Measurements from ENCODE around the gene ZHX3. TPM values are rescaled to one million over a fixed set of nuclear protein-coding genes. Genes with fewer than 3 reads are reported as not detected.

Gene ZHX3
- total RNA-seq, 1 experiment from 2014 or later = 22.7 TPM

- H3K27me3 Mint-ChIP-seq (ENCODE audit: unreplicated experiment) = no peaks in the 10 kb centered on the region
- TF ChIP-seq CTCF (IDR thresholded peaks at IDR 0.05; ENCODE audit: unreplicated experiment) = no peak
- no peak overlapping the region for H3K27ac Mint-ChIP-seq (ENCODE audit: unreplicated experiment)
- H3K36me3 Mint-ChIP-seq (ENCODE audit: insufficient read depth, unreplicated experiment) = no peaks in the 10 kb centered on the region
- CTCF ChIA-PET = interaction anchor here (0.6 to 0.7 kb wide), 2 partner anchors 27 to 46 kb away, joined by 6 read pairs; no protein-coding TSS in a partner anchor
- no peak overlapping the region for H3K4me3 Mint-ChIP-seq (ENCODE audit: low read depth, unreplicated experiment)
- intact Hi-C loops (cut with micrococcal nuclease; ENCODE audit: unreplicated experiment) = no loop called here
- BruUV-seq (replicated peaks) = no TSS peak
- no peaks in the 10 kb centered on the region for H3K9me3 Mint-ChIP-seq (ENCODE audit: low read depth, unreplicated experiment)
- DNase-seq = no peak
- peaks cover 11% of the 10 kb centered on the region for H3K4me1 Mint-ChIP-seq (ENCODE audit: low read depth, unreplicated experiment)
These were observed 51.6 kb downstream of the ZHX3 start for GRCh38 chr20:41265938-41266337.

- no peak overlapping the region for H3K4me3 Mint-ChIP-seq (ENCODE audit: low read depth, unreplicated experiment)
- no peaks in the 10 kb centered on the region for H3K9me3 Mint-ChIP-seq (ENCODE audit: low read depth, unreplicated experiment)
- no peaks in the 10 kb centered on the region for H3K36me3 Mint-ChIP-seq (ENCODE audit: insufficient read depth, unreplicated experiment)
- DNase-seq = no peak
- H3K27ac Mint-ChIP-seq (ENCODE audit: unreplicated experiment) = no peak overlapping the region
- CTCF ChIA-PET = no interaction called here
- no peaks in the 10 kb centered on the region for H3K27me3 Mint-ChIP-seq (ENCODE audit: unreplicated experiment)
- peaks cover 11% of the 10 kb centered on the region for H3K4me1 Mint-ChIP-seq (ENCODE audit: low read depth, unreplicated experiment)
- TF ChIP-seq CTCF (IDR thresholded peaks at IDR 0.05; ENCODE audit: unreplicated experiment) = no peak
- intact Hi-C loops (cut with micrococcal nuclease; ENCODE audit: unreplicated experiment) = no loop called here
- BruUV-seq (replicated peaks) = no TSS peak
These were observed 52.7 kb downstream of the ZHX3 start for GRCh38 chr20:41264819-41265218.

- H3K27me3 Mint-ChIP-seq (ENCODE audit: unreplicated experiment) = no peaks in the 10 kb centered on the region
- no peaks in the 10 kb centered on the region for H3K36me3 Mint-ChIP-seq (ENCODE audit: insufficient read depth, unreplicated experiment)
- no peaks in the 10 kb centered on the region for H3K4me1 Mint-ChIP-seq (ENCODE audit: low read depth, unreplicated experiment)
- no peak overlapping the region for H3K4me3 Mint-ChIP-seq (ENCODE audit: low read depth, unreplicated experiment)
- TF ChIP-seq CTCF (IDR thresholded peaks at IDR 0.05; ENCODE audit: unreplicated experiment) = no peak
- intact Hi-C loops (cut with micrococcal nuclease; ENCODE audit: unreplicated experiment) = no loop called here
- no TSS peak for BruUV-seq (replicated peaks)
- H3K27ac Mint-ChIP-seq (ENCODE audit: unreplicated experiment) = no peak overlapping the region
- CTCF ChIA-PET = interaction anchor here (0.6 kb wide), 1 partner anchor 76 kb away, joined by 3 read pairs; no protein-coding TSS in a partner anchor
- DNase-seq = no peak
- no peaks in the 10 kb centered on the region for H3K9me3 Mint-ChIP-seq (ENCODE audit: low read depth, unreplicated experiment)
These were observed 55.5 kb downstream of the ZHX3 start for GRCh38 chr20:41261790-41262717.

- no peak for TF ChIP-seq CTCF (IDR thresholded peaks at IDR 0.05; ENCODE audit: unreplicated experiment)
- Mint-ChIP-seq H3K27me3 (ENCODE audit: unreplicated experiment) (no peaks in the 10 kb centered on the region), H3K36me3 (ENCODE audit: insufficient read depth, unreplicated experiment) (no peaks in the 10 kb centered on the region), H3K27ac (ENCODE audit: unreplicated experiment) (no peak overlapping the region), H3K4me1 (ENCODE audit: low read depth, unreplicated experiment) (no peaks in the 10 kb centered on the region), H3K9me3 (ENCODE audit: low read depth, unreplicated experiment) (no peaks in the 10 kb centered on the region), H3K4me3 (ENCODE audit: low read depth, unreplicated experiment) (no peak overlapping the region)
- CTCF ChIA-PET = interaction anchor here (0.6 kb wide), 1 partner anchor 9 kb away, joined by 3 read pairs; no protein-coding TSS in a partner anchor
- DNase-seq = no peak
- intact Hi-C loops (cut with micrococcal nuclease; ENCODE audit: unreplicated experiment) = no loop called here
- no TSS peak for BruUV-seq (replicated peaks)
These were observed 56.3 kb downstream of the ZHX3 start for GRCh38 chr20:41261260-41261659.
